ENCODE results near the gene MFN2.

DNA sequence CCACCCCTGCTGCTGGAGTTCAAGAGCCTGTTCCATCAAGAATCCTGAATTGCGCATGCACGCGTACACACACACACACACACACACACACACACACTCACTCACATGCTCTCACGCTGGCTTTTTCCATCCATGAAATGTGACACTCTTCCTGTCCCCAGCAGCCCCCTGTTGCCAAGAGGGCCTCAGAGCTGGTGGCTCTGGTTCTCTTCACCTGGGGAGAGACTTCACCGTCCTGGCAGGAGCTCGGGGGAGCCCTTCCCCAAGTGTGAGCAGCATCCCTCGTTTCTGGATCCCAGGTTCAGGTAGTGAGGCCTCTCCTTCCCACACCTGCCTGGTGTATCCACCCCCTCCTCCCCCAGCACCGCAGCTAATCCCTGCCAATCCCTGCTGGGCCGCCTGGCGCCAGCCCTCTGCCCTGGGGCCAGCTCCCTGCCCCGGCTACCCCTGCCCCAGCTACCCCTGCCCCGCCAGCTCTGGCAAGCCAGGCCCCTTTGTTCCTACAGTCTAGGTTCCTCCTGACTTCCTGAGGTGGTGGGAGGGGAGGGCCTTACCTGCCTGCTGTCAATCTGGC, 35.8 kb upstream of the MFN2 start:
- TF ChIP-seq, protein P1, sequence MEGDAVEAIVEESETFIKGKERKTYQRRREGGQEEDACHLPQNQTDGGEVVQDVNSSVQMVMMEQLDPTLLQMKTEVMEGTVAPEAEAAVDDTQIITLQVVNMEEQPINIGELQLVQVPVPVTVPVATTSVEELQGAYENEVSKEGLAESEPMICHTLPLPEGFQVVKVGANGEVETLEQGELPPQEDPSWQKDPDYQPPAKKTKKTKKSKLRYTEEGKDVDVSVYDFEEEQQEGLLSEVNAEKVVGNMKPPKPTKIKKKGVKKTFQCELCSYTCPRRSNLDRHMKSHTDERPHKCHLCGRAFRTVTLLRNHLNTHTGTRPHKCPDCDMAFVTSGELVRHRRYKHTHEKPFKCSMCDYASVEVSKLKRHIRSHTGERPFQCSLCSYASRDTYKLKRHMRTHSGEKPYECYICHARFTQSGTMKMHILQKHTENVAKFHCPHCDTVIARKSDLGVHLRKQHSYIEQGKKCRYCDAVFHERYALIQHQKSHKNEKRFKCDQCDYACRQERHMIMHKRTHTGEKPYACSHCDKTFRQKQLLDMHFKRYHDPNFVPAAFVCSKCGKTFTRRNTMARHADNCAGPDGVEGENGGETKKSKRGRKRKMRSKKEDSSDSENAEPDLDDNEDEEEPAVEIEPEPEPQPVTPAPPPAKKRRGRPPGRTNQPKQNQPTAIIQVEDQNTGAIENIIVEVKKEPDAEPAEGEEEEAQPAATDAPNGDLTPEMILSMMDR (conservative IDR thresholded peaks at IDR 0.05), result no peak
- no peak for TF ChIP-seq EZH2 (IDR thresholded peaks at IDR 0.05; ENCODE audit: low read depth)
